HCT116 (cell line): ENCODE data around the gene SCGB3A1. TPM values are rescaled to one million over a fixed set of nuclear protein-coding genes. Genes with fewer than 3 reads are reported as not detected.

Experiments
- ATAC-seq: fragments of 200-7000 bp; cut with Tn5 transposase; 2 replicates; pipeline ENCODE4 v1.9.1; 2020; ENCODE audit warnings: mild to moderate bottlenecking, moderate library complexity
- BruUV-seq: library from RNA; stranded (reverse); fragments of 400-500 nt; replicated peaks from 2 replicates; lab custom pipeline; 2021; lab: Mats Ljungman, UMichigan
- CTCF ChIA-PET: fragments of 300-600 bp; sonication (Branson Sonifier 250); formaldehyde crosslinking; loops from one replicate; lab custom pipeline; 2021; ENCODE audit warnings: antibody characterized with exemption; lab: Charles Lee
- POLR2A ChIA-PET: fragments of 300-600, 350-600 bp; sonication (Branson Sonifier 250); formaldehyde crosslinking; loops from one replicate; lab custom pipeline; 2021; ENCODE audit warnings: antibody characterized with exemption; lab: Charles Lee
- RAD21 ChIA-PET, 2 experiments: fragments of 300-600 bp; sonication (Branson Sonifier 250); formaldehyde crosslinking; loops; one replicate each; lab custom pipeline; 2023; ENCODE audit warnings: low total read pairs in 2 of 2; ENCODE audit not compliant: uncharacterized antibody in 2 of 2, unreplicated experiment in 2 of 2, low non-redundant PET in 1 of 2; lab: Charles Lee
- DNase-seq: peaks from one replicate; pipeline ENCODE4 v3.0.0-alpha.2; 2010; ENCODE audit warnings: low read depth, low spot score
- H2AFZ ChIP-seq: fragments of 200-600 bp; shearing (Covaris generic), sonication (generic); 2 replicates; pipeline ENCODE4 v1.6.1; 2017; ENCODE audit warnings: low read depth, mixed run types, mixed read lengths, antibody characterized with exemption, low read length; ENCODE audit not compliant: poor library complexity, severe bottlenecking
- H3K27ac ChIP-seq: 2 replicates; pipeline ENCODE4 v1.5.1; 2012; ENCODE audit warnings: low read depth, low read length
- H3K27me3 ChIP-seq: fragments of 200-600 bp; sonication (generic); 2 replicates; pipeline ENCODE4 v1.6.1; 2016; ENCODE audit warnings: mixed run types, low read length, mixed read lengths; ENCODE audit not compliant: insufficient read depth
- H3K36me3 ChIP-seq, 2 experiments: fragments of 200-500 bp in 1 of 2; fragments of 200-600 bp in 1 of 2; sonication (Bioruptor generic) in 1 of 2; sonication (generic) in 1 of 2; 2 replicates each; pipeline versions ENCODE4 v1.5.1 to v1.6.1; 2014 to 2016; ENCODE audit warnings: low read length in 2 of 2, inconsistent platforms in 1 of 2, mixed read lengths in 1 of 2, mixed run types in 1 of 2; ENCODE audit not compliant: insufficient read depth in 2 of 2, control insufficient read depth in 1 of 2
- H3K4me1 ChIP-seq, 2 experiments: fragments of 200-600 bp in 1 of 2; sonication (generic) in 1 of 2; 2 replicates each; pipeline versions ENCODE4 v1.5.1 to v1.6.1; 2012 to 2017; ENCODE audit warnings: low read length in 2 of 2, inconsistent platforms in 1 of 2, mild to moderate bottlenecking in 1 of 2, mixed read lengths in 1 of 2, mixed run types in 1 of 2, moderate library complexity in 1 of 2; ENCODE audit not compliant: insufficient read depth in 2 of 2, control insufficient read depth in 1 of 2
- H3K4me2 ChIP-seq: fragments of 200-600 bp; sonication (generic); 2 replicates; pipeline ENCODE4 v1.6.1; 2017; ENCODE audit warnings: mixed run types, low read length, mixed read lengths
- H3K4me3 ChIP-seq, 2 experiments: fragments of 200-600 bp in 1 of 2; sonication (generic) in 1 of 2; replicated peaks in 1 of 2; 2 replicates each; pipeline ENCODE4 v1.5.1; 2011 to 2016; ENCODE audit warnings: low read length in 2 of 2, control low read depth in 1 of 2, low read depth in 1 of 2, mild to moderate bottlenecking in 1 of 2, mixed read lengths in 1 of 2, mixed run types in 1 of 2
- H3K79me2 ChIP-seq: fragments of 200-600 bp; sonication (generic); 2 replicates; pipeline ENCODE4 v1.6.1; 2017; ENCODE audit warnings: mild to moderate bottlenecking, mixed run types, low read length, moderate library complexity, mixed read lengths; ENCODE audit not compliant: insufficient read depth
- H3K9ac ChIP-seq: fragments of 200-600 bp; sonication (generic); 2 replicates; pipeline ENCODE4 v1.6.1; 2016; ENCODE audit warnings: low read length, mixed read lengths
- H3K9me2 ChIP-seq: fragments of 200-600 bp; sonication (generic), shearing (Covaris generic); 2 replicates; pipeline ENCODE4 v1.6.1; 2017; ENCODE audit warnings: mixed run types, mild to moderate bottlenecking, moderate library complexity; ENCODE audit not compliant: insufficient read depth
- H3K9me3 ChIP-seq, 2 experiments: fragments of 200-500 bp in 1 of 2; fragments of 200-600 bp in 1 of 2; sonication (Bioruptor generic) in 1 of 2; sonication (generic) in 1 of 2; 2 replicates each; pipeline ENCODE4 v1.6.1; 2014 to 2017; ENCODE audit warnings: low read length in 2 of 2, mixed read lengths in 2 of 2, inconsistent platforms in 1 of 2, low read depth in 1 of 2, mild to moderate bottlenecking in 1 of 2, mixed run types in 1 of 2, moderate library complexity in 1 of 2; ENCODE audit not compliant: control insufficient read depth in 1 of 2, insufficient read depth in 1 of 2
- H4K20me1 ChIP-seq: fragments of 200-600 bp; sonication (generic), shearing (Covaris generic); 2 replicates; pipeline ENCODE4 v1.6.1; 2017; ENCODE audit warnings: mixed run types, mild to moderate bottlenecking, moderate library complexity; ENCODE audit not compliant: insufficient read depth
- ZNF274 ChIP-seq: fragments of 200-500 bp; sonication (Bioruptor generic); IDR thresholded peaks from 2 replicates; pipeline ENCODE4 v1.6.1; 2014; ENCODE audit warnings: mild to moderate bottlenecking, low read depth, low read length, inconsistent platforms
- intact Hi-C: fragments of 100-400 bp; cut with micrococcal nuclease; formaldehyde crosslinking; loops from 2 replicates; pipeline ENCODE4 v1.10.0; 2022
- total RNA-seq: library from RNA; stranded (reverse); gene quantifications from one replicate; pipeline ENCODE4 v1.2.1, GENCODE V29; 2021; ENCODE audit not compliant: unreplicated experiment
- TF ChIP-seq, protein P1 (sequence below), 3 experiments: fragments of 200-600 bp in 1 of 3; sonication (generic) in 1 of 3; IDR thresholded peaks in 2 of 3; conservative IDR thresholded peaks in 1 of 3; 2 replicates each; pipeline ENCODE4 v1.5.1; 2012 to 2017; ENCODE audit warnings: low read depth in 2 of 3, low read length in 2 of 3, antibody characterized with exemption in 1 of 3, borderline replicate concordance in 1 of 3, control low read depth in 1 of 3, mild to moderate bottlenecking in 1 of 3, mixed read lengths in 1 of 3, mixed run types in 1 of 3, moderate library complexity in 1 of 3; ENCODE audit not compliant: insufficient read depth in 1 of 3

Gene SCGB3A1
- total RNA-seq, 1 experiment from 2014 or later: not detected

DNA sequence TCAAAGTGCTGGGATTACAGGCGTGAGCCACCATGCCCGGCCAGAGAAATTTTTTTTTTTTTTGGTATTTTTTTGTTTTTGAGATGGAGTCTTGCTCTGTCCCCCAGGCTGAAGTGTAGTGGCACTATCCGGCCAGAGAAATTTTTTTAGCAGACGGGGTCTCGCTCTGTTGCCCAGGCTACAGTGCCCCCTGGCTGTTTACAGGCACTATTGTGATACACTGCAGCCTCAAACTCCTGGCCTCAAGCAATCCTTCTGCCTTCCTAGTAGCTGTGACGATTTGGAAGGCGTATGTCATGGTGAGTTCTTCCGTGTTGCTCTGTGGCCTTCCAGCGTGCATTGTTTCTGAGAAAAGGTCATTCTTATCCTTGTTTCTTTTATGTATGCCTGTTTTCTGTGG, 49.6 kb downstream of the SCGB3A1 start:
- RAD21 ChIA-PET: no interaction called here
- TF ChIP-seq, protein P1, sequence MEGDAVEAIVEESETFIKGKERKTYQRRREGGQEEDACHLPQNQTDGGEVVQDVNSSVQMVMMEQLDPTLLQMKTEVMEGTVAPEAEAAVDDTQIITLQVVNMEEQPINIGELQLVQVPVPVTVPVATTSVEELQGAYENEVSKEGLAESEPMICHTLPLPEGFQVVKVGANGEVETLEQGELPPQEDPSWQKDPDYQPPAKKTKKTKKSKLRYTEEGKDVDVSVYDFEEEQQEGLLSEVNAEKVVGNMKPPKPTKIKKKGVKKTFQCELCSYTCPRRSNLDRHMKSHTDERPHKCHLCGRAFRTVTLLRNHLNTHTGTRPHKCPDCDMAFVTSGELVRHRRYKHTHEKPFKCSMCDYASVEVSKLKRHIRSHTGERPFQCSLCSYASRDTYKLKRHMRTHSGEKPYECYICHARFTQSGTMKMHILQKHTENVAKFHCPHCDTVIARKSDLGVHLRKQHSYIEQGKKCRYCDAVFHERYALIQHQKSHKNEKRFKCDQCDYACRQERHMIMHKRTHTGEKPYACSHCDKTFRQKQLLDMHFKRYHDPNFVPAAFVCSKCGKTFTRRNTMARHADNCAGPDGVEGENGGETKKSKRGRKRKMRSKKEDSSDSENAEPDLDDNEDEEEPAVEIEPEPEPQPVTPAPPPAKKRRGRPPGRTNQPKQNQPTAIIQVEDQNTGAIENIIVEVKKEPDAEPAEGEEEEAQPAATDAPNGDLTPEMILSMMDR (IDR thresholded peaks at IDR 0.05 in 2 of 3, conservative IDR thresholded peaks at IDR 0.05 in 1 of 3; ENCODE audit: borderline replicate concordance in 1 of 3, insufficient read depth in 1 of 3, low read depth in 2 of 3, low read length in 2 of 3): peak in 2 of 3 experiments; percentile 25 to 28; a peak in 3 of 6 replicates
- TF ChIP-seq ZNF274: no peak
- TF ChIP-seq, all 23 proteins: peak for 1
- Histone ChIP-seq H3K4me1 (no peaks in the 10 kb centered on the region), H2AFZ (no peak overlapping the region), H3K9me3 (no peaks in the 10 kb centered on the region), H3K79me2 (peaks cover 85% of the 10 kb centered on the region), H3K4me2 (no peak overlapping the region), H3K4me3 (no peak overlapping the region), H3K36me3 (peaks cover 0 to 8% of the 10 kb centered on the region in 2 experiments; a peak in 2 of 4 replicates), H4K20me1 (0 out of 2 replicates have a peak, but pooled peaks cover 5% of the 10 kb centered on the region), H3K27me3 (no peaks in the 10 kb centered on the region), H3K9me2 (no peaks in the 10 kb centered on the region), H3K9ac (no peak overlapping the region), H3K27ac (no peak overlapping the region)
- POLR2A ChIA-PET: no interaction called here
- no TSS peak for BruUV-seq
- DNase-seq (no peak), ATAC-seq (peak; percentile 44; the same call in 1 of the 2 replicates)
- intact Hi-C loops: no loop called here
- CTCF ChIA-PET: no interaction called here

Other genes with a start within 250 kb of the SCGB3A1 start
- gene GFPT2, start 238.2 kb downstream of the SCGB3A1 start, total RNA-seq: 16.1 TPM
- 59.1 TPM for gene CNOT6, start 97.1 kb downstream of the SCGB3A1 start, total RNA-seq
- gene FLT4, start 58.1 kb upstream of the SCGB3A1 start, total RNA-seq: 0.17 TPM
- not detected for gene OR2Y1, start 148.6 kb upstream of the SCGB3A1 start, total RNA-seq
- 53.0 TPM for gene MGAT1, start 211.3 kb upstream of the SCGB3A1 start, total RNA-seq